Endometrial microvascular endothelial cells (primary cell): ENCODE results near the gene UBA1. TPM values are rescaled to one million over a fixed set of nuclear protein-coding genes. Genes with fewer than 3 reads are reported as not detected.

ENCODE experiments used
- in situ Hi-C: cut with HindIII; loops from 2 replicates; pipeline ENCODE4 v1.10.0; 2017; ENCODE audit warnings: low sequenced_read_pairs, low pct_unique_long_range_greater_than_20kb; ENCODE audit errors: inconsistent ontology term
- total RNA-seq: library from RNA; depleted of rRNA; stranded (reverse); fragments of >200 nt; gene quantifications from one replicate; pipeline ENCODE4 v1.2.3, GENCODE V29; 2015; ENCODE audit errors: inconsistent ontology term

UBA1 gene
- total RNA-seq, 1 donor from 2014 or later = 228 TPM

DNA sequence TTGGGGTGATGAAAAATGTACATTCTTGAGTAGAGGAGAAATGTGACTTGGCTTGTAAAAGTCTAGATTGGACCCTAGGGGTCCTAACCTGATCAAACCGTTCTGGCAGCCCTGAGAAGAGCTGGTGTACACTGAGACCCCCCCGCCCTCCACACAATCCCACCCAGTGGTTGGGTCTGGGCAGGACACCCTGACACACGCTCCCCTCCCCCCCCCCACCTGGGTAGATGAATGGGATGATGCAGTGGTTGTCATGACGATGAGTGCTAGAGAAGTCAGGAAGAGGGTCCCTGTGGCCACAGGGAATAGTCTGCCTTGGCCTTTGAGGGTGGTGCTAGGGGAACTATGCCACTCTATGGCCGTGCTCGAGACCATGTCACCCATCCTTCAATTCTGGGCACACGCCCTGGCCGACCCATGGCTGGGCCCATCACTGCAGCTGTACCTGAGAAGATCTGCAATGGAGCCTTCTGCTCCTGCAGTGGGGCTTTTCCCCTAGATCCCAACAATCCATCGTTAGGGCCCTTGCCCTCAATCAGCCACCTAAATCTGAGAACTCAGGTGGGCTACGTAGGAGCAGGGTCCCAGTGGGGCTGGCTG, 29.2 kb downstream of the UBA1 start:
- in situ Hi-C loops = no loop called here

DNA sequence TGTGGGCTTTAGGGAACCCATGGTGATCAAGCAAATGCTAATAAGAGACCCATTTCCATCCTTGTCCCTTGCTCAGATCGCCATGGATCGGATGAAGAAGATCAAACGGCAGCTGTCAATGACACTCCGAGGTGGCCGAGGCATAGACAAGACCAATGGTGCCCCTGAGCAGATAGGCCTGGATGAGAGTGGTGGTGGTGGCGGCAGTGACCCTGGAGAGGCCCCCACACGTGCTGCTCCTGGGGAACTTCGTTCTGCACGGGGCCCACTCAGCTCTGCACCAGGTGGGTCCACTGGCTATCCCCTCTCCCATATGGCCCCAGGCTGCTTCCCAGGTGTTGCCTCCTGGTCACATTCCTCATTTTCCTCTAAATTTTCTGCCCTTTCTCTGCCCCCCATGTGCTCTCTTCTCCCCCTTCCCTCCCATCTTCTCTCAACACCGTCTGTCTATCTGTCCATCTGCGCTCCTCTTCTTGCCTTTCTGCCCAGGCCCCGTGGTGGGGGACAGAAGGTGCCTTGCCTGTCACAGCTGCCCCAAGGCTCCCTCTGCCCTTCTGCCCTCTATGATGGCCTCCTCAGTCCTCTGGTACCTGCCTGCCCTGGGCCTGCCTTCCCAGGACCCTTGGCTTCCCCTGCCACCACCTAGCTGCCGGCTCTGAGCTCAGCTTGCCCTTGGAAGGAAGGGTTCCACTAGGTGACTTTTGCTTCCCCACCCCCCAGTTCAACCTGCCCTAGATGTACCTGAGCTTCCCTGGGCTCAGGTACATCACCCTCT, 30.0 kb downstream of the UBA1 start:
- in situ Hi-C loops = no loop called here

DNA sequence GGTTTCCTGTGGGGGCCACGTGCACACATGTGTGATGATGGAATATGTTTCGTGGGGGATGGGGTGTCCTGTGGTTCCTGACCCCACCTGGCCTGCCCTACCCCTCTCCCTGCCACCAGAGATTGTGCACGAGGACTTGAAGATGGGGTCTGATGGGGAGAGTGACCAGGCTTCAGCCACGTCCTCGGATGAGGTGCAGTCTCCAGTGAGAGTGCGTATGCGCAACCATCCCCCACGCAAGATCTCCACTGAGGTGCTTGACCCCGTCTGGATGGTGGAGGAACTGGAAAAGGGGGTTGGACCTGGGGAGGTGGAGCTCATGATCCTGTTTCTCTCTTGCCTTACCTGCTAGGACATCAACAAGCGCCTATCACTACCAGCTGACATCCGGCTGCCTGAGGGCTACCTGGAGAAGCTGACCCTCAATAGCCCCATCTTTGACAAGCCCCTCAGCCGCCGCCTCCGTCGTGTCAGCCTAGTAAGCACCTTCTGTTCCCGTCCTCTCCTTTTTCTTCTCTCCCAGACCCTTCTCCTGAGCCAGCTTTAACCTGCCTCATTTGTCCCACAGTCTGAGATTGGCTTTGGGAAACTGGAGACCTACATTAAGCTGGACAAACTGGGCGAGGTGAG, 30.8 kb downstream of the UBA1 start:
- in situ Hi-C loops = no loop called here

DNA sequence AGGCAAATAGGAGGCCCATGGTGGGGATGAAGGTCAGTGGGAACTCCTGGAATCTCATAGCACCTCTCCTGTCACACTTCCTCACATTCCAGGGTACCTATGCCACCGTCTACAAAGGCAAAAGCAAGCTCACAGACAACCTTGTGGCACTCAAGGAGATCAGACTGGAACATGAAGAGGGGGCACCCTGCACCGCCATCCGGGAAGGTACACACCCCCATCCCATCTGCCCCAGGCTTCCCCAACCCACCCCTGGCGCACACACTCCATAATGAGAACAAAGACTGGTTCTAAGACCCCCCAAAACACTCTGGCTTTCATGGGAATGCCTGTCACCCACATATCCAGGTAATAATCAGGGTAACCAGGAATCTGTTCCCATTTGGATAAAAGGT, 31.3 kb downstream of the UBA1 start:
- in situ Hi-C loops = no loop called here

DNA sequence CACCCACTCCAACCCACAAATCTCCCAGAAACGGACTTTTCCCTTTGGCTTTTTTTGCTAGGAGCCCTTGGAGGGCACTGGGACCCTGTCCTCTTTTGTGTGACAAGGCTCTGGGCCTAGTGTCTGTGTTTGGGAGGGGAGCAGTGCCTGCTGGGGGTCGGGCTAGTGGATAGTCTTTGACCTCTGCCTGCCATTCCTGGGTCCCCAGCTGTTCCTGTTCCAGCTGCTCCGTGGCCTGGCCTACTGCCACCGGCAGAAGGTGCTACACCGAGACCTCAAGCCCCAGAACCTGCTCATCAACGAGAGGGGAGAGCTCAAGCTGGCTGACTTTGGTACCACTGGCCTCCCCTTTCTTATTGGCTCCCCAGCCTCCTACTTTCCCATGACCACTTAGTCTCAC, 32.4 kb downstream of the UBA1 start:
- in situ Hi-C loops = no loop called here

DNA sequence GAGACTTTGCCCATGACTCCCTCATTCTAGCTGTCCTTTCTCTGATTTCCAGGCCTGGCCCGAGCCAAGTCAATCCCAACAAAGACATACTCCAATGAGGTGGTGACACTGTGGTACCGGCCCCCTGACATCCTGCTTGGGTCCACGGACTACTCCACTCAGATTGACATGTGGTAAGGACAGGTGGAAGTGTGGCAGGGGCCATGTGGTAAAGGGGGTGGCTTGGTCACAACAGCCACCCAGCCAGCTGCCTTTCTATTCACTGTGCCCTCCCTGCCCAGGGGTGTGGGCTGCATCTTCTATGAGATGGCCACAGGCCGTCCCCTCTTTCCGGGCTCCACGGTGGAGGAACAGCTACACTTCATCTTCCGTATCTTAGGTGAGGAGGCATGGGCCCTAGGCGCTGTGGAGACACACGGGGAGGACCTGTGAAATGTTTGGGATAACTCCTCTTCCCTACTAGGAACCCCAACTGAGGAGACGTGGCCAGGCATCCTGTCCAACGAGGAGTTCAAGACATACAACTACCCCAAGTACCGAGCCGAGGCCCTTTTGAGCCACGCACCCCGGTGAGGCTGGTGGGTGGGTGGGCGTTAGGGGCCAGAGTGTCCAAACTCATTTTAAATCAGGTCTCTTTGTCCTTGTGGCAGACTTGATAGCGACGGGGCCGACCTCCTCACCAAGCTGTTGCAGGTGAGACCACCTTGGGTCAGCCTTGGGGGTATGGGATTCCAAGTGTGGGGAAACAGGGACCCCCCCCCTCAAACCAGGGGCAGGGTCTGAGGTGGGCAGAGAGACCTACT, 33.1 kb downstream of the UBA1 start:
- in situ Hi-C loops = no loop called here

DNA sequence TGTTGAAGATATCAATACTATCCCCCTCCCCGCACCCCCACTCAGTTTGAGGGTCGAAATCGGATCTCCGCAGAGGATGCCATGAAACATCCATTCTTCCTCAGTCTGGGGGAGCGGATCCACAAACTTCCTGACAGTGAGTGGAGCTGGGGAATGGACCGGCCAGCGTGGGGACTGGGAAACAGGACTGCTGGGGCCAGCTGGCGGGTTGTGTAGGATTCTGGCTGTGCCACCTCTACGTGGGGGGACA, 33.6 kb downstream of the UBA1 start:
- in situ Hi-C loops = no loop called here

DNA sequence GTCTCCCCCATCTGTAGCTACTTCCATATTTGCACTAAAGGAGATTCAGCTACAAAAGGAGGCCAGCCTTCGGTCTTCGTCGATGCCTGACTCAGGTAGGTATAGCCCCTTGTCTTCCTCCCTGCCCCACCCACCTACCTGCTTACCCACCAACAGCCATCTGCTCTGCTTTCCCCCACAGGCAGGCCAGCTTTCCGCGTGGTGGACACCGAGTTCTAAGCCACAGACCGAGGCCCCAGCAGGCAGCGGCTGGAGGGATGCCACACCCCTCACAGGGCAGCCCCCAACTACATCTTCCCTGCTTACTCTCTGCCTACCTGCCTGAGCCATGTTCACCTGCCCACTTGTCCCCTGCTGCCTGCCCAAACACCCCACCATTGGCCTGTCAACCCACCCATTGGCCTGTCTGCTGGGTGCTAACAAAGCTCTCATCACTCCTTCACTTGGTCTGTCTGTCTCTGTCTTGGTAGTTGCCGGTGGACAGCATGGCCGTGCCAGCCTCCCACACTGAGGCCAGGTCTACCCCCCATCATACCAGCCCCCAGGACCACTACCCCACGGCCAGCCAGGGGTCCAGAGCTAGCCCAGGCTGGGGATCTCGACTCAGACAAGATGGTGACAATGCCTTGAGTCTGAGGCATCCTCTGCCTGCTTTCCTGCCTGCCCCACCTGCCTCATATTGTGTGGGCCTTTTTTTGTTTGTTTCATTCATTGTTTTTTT, 35.1 kb downstream of the UBA1 start:
- in situ Hi-C loops = no loop called here

DNA sequence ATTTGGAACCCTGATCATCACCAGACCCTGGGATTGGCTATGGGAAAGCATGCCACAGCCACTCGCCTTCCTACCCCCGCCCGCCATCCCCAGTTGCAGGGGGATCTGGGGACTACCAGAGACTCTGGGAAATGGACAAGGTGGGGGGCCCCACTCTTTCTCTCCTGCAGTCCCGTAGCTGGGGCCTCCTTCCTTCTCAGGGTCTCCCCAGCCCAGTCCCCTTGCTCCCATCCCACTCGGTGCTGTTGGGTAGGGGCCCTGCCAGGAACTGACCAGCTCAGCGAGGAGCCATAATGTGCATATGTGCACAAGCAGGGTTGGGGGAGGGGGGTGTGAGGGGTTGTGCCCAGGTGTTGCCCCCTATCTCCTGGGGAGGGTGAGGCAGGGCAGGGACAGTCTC, 35.8 kb downstream of the UBA1 start:
- in situ Hi-C loops = no loop called here

DNA sequence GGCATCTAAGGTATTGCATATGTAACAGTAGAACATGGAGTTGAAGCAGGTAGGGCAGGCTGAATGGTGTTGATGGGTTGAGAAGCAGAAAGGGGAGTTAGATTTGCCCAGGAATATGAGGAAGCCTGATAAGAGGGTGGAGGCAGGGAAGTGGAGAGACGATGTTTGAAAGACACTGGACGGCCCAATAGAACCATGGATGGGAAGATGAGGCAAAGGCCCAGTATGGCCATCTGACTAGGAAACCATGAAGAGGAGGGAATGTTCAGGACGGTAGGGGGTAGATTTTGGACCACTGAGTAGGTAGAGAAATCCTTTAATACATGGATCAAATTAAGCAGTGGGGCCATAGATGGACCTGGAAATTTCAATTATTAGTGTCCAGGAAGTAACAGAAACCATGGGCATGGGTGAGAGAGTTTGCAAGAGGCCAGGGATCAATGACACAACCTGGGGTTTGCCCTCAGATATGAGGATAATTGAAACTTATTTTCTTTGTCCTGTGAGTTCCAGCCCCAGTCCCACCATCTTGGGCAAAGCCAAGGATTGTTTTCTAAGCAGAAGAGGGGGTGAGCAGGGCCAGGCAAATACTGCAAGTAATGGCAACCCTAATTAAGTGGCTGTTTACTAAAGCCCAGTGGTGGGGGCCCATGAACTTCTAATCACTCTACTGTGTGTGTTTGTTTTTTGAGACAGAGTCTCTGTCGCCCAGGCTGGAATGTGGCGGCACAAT, 36.7 kb downstream of the UBA1 start:
- in situ Hi-C loops = no loop called here

DNA sequence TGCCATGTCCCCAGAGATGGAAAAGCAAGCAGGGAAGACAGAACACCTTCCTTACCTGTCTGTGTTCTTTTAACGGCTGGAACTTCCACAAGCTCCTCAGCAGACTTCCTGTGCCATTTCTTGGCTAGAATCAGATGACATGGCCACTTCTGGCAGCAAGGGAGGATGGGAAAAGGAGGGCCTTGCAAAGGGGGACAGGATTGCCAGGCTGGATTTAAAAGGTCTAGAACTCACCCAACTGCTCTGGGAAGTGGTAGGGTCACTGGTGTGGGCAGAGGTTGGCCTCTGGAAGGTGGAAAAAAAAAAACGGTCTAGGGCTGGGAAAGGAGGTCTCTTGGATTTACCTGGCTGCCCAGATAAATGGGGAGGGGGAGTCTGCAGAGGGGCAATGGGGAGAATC, 37.5 kb downstream of the UBA1 start:
- in situ Hi-C loops = no loop called here

DNA sequence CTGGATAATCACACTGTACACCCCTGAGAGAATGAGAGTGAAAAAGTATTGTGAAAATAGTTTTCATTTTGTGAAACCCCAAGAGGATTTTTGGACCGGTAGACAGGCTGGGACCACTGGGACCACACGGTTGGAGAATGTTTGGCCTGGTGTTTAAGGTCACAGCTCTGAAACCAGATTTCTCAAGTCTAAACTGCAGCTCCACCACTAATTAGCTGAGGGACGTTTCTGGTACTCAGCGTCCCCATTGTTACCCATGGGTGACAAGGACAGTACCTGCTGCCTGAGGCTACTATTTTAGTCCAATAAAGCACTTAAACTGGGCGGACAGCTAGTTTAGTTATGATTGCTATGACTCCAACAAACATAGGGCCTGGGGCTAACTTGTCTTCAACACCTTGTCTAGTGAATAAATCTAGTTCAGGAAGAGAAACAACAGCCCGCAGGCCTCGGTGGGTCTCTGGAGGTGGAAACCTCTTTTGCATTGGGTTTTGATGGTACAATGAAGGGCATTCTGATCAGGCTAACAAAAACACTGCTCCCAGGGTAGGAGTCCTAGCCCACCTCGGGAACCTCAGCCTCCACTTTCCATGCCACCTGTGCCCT, 38.7 kb downstream of the UBA1 start:
- in situ Hi-C loops = no loop called here

DNA sequence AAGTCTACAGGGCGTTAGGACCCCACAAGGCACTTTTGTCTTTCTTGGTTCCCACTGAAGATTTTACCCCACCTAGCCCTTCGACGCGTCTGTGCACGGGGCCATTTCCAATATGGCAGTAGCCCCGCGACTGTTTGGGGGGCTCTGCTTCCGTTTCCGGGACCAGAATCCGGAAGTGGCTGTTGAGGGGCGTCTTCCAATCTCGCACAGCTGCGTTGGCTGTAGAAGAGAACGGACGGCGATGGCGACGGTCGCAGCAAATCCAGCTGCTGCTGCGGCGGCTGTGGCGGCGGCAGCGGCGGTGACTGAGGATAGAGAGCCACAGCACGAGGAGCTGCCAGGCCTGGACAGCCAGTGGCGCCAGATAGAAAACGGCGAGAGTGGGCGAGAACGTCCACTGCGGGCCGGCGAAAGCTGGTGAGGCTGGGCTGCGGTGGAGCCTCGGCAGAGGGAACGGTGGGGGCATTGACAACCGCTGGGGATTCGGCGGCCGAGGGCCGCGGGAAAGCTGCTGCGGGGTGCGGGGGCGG, 39.2 kb downstream of the UBA1 start, which contains the start of gene USP11:
TSS of gene USP11 (plus strand) at position 207 of the 530 bp plus-strand sequence. CDS start at position 242, 35 bp downstream.
- in situ Hi-C loops = no loop called here

DNA sequence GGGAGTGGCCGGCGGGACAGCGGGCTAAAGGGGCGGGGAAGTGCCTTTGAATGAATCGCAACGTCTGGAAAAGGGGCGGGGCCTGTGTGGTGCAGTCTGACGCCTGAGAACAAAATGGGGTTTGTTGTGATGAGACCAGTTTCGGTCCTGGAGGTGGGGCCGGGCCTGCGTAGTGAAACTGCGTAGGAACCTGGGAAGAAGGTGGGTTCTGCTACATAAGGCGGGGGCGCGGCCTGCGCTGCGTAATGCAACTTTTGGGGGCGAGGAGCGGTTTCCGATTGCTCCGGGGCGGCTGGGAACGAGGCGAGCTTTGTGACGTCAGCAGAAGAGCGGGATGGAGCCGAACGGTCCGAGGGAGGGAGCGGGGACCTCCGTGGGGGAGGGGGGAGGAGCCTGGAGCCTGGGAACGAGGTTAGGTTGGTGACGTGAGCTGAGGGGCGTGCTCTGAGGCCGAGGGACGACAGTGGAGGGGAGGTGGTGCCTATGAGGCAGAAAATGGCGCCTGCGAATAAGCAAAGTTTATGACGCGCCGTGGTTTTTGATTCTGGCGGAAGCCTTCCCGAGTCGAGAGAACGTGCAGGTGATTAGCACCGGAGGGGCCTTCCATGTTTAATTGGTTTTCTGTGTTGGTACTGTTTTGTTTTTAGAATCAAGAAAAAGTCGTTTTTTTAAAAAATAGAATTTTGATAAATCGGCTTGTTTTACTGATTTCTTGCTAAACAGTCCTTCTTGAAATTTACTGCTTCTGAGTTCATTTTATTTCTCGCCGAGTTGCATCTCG, 39.9 kb downstream of the UBA1 start:
- in situ Hi-C loops = no loop called here

DNA sequence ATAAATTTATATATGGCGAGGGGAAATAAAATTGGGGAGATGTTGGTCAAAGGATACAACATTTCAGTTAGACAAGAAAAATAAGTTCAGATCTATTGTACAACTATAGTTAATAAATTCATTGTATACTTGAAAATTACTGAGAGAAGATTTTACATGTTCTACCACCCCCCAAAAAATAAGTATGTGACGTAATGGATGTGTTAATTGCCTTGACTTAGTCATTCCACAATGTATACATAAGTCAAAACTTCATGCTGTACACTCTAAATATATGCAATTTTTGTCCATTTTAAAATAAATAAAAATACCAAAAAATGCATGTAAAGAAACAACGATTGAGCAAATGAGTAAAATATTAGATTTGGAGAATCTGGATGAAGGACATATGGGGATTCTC, 41.0 kb downstream of the UBA1 start:
- in situ Hi-C loops = no loop called here

DNA sequence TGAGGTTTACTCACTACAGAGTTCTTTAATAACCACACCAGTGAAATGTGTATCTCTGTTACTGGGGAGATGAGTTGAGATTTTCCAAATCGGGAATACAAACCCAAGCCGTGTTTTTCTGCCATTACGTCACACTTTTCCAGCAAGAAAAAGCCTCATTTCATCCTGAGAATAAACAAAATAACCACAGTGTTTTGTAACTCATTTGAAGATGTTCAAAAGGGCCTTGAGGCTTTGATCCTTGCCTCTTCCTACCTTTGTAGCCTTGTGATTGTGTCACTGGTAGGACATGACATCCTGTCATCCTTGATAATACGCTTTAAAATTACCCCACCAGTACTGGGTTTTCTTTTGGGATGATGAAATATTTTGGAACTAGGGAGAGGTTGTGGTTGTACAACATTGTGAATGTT, 42.1 kb downstream of the UBA1 start:
- in situ Hi-C loops = no loop called here

DNA sequence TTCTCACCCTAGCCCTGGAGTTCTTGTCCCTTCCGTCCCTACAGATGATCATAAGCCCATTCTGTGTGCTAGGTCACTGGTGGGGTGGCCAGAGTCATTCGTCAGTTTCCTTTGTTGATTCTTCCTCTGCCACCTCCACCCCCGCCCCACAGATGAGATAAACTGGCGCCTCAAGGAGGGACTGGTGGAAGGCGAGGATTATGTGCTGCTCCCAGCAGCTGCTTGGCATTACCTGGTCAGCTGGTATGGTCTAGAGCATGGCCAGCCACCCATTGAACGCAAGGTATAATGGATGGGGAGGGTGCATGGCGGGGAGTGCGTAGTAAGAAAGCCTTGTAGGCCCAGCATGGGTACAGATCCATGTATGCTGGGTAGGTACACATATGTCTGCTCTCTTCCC, 45.6 kb downstream of the UBA1 start:
- in situ Hi-C loops = no loop called here
